GM21390 (cell line): ENCODE data around the gene COL8A1.
"Not testable (repeated sequence)": the region's sequence is repeated elsewhere in the genome, so short reads cannot be mapped to it uniquely, and the experiment has no call there.

Experiments used
- ATAC-seq: cut with Tn5 transposase; IDR thresholded peaks from one replicate; pipeline ENCODE4 v1.9.1; 2021; ENCODE audit not compliant: unreplicated experiment

The COL8A1 gene

DNA sequence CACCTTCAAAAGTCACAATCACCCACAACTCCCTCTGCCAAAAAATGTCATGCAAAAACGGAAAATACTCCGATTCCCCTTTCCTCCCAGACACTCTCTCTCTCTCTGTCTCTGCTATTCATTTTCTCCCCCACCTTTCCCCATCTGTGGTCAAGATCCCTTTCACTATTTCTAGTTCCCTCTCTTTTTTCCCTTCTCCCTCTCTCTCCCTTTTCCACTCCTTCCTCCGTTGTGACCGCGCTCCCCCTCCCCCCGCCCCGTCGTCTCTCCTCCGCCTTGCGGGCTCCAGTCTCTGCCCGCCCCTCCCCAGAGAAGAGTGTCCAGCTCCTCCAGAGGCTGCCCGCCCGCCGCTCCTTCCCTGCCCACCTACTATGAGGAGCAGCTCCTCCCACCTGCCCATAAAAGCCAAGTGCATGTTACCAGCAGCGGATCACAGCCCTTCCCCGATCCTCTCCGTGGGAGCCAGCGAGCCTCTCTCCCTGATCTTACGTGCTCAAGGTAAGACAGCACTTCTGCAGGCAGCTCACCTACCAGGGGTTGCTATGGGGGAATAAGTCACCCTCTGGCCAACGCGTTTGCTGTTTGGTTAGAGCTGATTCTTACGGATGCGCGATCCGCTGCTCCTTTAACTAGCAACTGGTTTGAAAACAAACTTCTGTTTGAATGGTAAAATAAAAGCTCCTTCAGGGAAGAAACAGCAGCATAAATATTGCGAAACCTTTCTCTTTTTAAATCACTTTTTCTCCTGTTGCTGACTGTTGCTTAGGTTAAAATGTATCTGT lies at the start of gene COL8A1:
COL8A1 (plus strand) TSS at position 428 of the 782 bp plus-strand sequence. CDS start 152,089 bp downstream, outside the sequence.
- no peak for ATAC-seq

GRCh38 chr3:99589168-99589567 lies 49.2 kb upstream of the COL8A1 start:
- ATAC-seq = not testable (repeated sequence)

- no peak for ATAC-seq
Measured at GRCh38 chr3:99599894-99600293, 38.5 kb upstream of the COL8A1 start.

GRCh38 chr3:99601515-99601914 lies 36.9 kb upstream of the COL8A1 start:
- ATAC-seq = no peak

DNA sequence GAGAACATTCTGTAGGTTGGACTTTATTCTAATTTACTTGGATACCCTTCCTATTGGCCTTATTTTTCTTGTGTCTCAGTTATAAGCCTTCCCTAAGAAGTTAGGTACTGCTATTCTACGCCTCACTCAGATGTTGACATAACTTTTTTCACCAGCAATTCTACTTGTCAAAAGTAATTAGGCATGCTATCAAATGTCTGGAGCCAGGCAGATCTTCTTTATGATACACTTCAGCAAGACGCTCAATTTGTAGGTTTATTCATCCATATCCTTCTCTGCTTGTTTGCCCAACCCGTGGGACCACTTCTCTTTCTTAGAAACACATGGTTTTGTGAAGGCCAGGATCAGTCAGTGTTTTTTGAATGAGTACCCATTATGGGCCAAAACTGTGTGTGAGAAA lies 36.2 kb upstream of the COL8A1 start:
- no peak for ATAC-seq

- ATAC-seq = peak; percentile 84
Measured at GRCh38 chr3:99607151-99607550, 31.2 kb upstream of the COL8A1 start.

GRCh38 chr3:99614768-99615167 lies 23.6 kb upstream of the COL8A1 start:
- no peak for ATAC-seq

DNA sequence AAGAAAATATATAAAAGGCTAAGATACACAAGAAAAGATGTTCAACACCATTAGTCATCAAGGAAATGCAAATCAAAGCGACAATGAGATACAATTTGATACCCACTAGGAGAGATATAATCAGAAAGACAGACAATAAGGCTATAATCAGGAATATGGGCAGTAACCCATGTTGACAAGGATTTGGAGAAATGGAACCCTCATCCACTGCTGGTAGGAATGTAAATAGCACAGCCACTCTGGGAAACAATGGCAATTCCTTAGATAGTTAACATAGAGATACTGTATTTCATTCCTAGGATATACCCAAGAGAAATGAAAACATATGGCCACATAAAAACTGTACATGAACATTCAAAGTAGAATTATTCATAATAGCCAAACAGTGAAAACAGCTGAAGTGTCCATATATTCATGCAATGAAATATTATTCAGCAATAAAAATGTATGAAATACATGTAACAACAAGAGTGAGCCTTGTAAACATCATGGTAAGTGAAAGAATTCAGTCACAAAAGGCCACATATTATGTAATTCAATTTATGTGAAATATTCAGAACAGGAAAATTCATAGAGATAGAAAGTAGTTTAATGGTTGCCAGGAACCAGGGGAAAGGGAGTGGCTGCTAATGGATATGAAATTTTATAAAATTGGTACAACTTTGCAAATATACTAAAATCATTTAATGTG lies 18.2 kb upstream of the COL8A1 start:
- no peak for ATAC-seq

GRCh38 chr3:99620976-99621375 lies 17.4 kb upstream of the COL8A1 start:
- no peak for ATAC-seq

DNA sequence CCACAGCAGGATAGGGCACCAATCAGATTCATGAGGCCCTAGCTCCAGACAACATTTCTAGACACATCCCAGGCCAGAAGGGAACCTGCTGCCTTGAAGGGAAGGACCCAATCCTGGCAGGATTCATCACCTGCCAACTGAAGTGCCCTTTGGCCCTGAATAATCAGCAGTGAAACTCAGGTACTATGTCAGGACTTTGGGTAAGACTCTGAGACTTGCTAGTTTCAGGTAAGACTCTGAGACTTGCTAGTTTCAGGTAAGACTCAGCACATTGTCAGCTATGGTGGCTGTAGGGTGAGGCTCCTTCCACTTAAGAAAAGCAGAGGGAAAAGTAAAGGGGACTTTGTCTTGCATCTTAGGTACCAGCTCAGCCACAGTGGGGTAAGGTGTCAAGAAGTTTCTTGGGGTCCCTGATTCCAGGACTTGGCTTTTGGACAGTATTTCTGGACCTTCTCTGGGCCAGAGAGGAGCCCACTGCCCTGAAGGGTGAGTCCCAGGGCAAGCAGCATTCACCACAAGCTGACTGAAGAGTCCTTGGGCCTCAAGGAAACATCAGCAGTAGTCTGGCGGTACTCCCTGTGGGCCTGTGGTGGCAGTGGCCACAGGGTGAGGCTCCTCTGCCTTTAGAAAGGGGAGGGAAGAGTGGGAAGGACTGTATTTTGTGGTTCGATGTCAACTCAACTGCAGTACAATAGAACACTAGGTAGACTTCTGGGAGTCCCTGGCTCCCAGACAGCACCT lies 13.7 kb upstream of the COL8A1 start:
- peak; percentile 69 for ATAC-seq

GRCh38 chr3:99625237-99625622 lies 13.2 kb upstream of the COL8A1 start:
- ATAC-seq = peak; percentile 17

GRCh38 chr3:99625643-99626416 lies 12.6 kb upstream of the COL8A1 start:
- ATAC-seq = no peak

DNA sequence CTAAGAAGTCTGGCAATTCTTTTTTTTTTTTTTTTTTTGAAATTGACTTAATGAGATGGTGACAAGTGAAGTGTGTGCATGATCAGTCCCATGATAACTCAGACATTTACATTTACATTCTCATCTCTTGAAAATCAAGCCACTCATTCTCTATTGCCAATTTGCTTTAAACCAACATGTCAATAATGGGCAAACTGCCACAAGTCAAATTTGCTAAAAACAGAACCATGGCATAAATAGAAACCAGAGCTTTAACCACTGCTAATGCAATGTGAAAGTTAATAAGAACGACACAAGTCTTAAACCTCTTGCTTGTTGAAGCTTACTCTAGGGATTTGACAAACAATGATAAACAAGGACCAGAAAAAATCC lies 12.0 kb upstream of the COL8A1 start:
- peak; percentile 56 for ATAC-seq

DNA sequence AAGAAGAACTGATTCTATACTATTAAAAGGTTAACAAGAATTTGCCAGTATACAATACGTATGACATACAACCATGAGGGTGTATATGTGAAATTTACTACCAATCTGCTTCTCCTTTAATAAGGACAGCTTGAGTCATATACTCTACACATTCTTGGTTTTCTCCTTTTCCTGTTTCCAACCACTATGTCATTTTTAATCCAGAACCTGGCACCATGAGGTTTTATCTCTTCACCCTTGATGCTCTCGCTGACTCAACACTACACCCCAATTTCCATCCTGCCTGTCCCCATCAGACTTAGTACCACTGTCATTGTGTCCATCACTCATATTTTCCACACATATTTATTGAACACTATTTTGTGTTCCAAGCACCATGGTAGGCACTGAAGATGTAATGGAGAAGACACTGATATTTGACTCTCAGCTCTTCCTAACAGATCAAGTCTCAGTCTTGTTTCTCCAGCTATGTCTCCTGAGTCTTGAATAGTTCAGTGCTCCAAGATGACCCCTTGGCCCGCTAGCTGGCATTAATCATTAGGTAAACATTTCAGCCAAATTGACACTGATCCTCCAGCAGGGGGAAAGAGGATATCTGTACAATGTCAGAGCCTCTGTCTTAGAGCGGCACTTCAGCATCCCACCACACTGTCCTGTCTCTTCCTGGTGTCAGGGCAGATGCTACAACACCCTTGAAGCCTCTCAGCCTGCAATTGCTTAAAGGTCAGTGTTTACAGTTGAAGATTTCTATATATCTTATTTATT lies 11.2 kb upstream of the COL8A1 start:
- ATAC-seq = no peak

- no peak for ATAC-seq
Measured at GRCh38 chr3:99630815-99631214, 7.6 kb upstream of the COL8A1 start.

DNA sequence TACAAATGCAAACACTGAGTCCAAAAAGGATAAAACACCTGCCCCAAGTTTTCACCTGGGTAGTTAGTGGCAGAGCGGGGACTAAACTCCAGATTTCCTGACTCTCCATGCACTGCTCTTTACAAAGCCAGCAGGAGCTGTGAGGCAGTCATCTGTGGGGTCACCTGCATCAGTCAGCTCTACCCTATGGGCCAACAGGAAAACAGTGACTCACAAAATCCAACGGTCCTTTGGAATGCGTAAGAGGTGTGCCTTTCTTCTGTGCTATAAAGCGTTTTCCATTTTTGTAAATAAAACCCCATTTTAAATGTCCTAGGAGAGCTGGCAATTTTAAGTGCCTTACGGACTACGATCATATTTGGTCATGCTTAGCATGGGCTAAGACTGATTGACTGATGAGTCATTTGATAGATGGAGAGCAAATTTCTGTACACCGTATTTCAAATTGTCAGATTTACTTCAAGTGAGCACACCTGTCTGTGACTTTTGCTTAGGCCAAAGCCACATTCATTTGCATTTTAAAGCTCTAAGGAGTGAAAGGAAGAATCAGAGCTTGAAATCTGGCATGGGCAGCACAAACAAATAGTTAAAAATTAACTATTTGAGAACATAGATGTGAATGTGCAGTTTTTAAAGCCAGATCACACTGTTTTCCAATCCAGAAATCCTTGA lies 4.4 kb upstream of the COL8A1 start:
- peak; percentile 60 for ATAC-seq

DNA sequence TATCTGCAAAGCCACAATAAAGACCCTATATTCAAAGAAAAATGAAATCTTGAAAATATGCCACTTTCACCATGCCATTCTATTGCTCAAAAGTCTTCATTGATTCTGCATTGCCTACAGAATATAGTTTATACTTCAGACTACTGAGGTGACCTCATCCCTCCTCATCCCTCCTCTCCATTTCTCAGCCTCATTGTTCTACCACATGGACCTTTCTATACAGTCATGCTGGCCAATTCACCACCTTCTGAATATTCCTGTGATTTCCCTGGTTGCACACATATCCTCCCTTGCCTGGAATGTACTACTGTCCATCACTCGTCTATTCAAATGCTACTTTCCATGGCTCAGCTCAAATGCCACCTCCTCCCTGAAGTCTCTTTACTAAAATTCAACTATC lies 3.5 kb upstream of the COL8A1 start:
- no peak for ATAC-seq

DNA sequence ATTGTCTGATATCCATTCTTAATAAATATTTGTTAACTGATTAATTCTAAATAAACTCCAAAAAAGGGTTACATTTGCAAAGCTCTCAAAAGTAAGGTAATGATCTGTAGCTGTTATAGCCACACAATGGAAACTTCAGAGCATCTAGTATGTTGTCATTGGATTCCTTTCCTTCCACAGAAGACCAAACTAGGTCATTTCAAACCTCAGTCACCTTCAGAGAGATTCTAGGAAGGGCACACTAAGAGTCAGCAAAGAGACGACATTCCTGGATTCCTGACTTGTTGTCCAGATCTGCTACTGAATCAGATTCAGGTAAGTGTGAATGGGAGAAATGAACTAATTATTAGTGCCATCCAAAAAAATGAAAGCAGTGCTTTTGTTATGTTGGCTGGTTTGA lies 3.0 kb upstream of the COL8A1 start:
- no peak for ATAC-seq

DNA sequence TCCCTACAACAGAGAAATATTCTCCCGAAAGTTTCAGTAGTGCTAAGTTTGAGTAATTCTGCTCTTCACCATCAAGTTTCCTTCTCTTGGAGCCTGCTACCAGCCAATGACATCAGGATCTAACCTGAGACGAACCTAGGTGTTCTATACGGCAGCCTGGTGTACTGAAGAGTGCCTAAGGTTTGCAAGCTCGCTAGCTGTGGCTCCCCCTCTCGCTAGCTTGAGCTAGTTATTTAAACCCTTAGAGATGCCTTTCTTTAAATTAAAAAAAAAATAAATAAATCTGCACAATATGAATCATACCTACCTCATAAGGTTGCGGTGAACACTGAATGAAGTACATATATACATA lies 1.4 kb upstream of the COL8A1 start:
- ATAC-seq = no peak
